Measurements from ENCODE around the gene VENTX. TPM values are rescaled to one million over a fixed set of nuclear protein-coding genes. Genes with fewer than 3 reads are reported as not detected.
A peak's percentile ranks its signal among the peaks of the same experiment; 100 is the strongest.

Gene VENTX
- total and polyA plus RNA-seq, 10 of the 15 experiments (the other 5 are each of a cell fraction or from before 2014, with no cell fraction given): 0.05 TPM; not detected in 9

DNA sequence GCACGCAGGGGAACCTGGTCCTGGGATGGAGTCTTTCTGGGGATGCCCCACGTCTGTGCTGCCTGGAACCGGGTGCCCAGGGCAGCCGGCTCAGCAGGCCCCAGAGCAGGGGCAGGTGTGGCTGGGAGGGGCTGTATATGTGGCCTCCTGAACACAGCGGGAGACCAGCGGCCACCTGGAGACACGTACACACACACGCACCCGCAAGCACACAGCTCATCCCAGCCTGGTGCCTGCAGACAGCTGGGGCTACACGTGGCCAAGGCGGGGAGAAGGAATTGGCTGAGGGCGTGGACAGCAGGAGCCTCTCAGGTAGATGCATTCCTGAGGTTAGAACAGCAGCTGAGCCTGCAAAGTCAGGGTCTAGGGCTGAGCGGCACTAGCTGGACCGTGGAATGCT lies 25.0 kb downstream of the VENTX start:
- no peak for TF ChIP-seq BCL11A (IDR thresholded peaks at IDR 0.05; ENCODE audit: low read depth, low read length)
- TF ChIP-seq ZBED1 (IDR thresholded peaks at IDR 0.05; ENCODE audit: borderline replicate concordance): no peak
- TF ChIP-seq WRNIP1 (IDR thresholded peaks at IDR 0.05; ENCODE audit: borderline replicate concordance, low read depth, low read length): no peak
- no peak for ATAC-seq
- POLR2A ChIA-PET: interaction anchor here (1.4 kb wide), 1 partner anchor 15 kb away, joined by 4 read pairs; no protein-coding TSS in a partner anchor
- intact Hi-C loops (cut with micrococcal nuclease; ENCODE audit: unreplicated experiment) (no loop called here), in situ Hi-C loops (cut with MboI) (no loop called here)
- Histone ChIP-seq H3K79me2 (ENCODE audit: control insufficient read depth, insufficient read depth, low read length) (no peaks in the 10 kb centered on the region), H3K4me3 (no peak overlapping the region), H3K27me3 (replicated peaks in 1 of 2; ENCODE audit: control insufficient read depth in 2 of 2, insufficient read depth in 2 of 2, low read length in 1 of 2) (no peaks in the 10 kb centered on the region), H3K27ac (ENCODE audit: control insufficient read depth, insufficient read depth) (no peak overlapping the region), H2AFZ (ENCODE audit: control insufficient read depth, low read depth, low read length) (no peak overlapping the region), H3K36me3 (ENCODE audit: control insufficient read depth in 2 of 2, insufficient read depth in 2 of 2, low read length in 1 of 2) (peaks cover 3 to 4% of the 10 kb centered on the region in 2 experiments; a peak in 3 of 4 replicates), H4K20me1 (ENCODE audit: control insufficient read depth, insufficient read depth) (no peaks in the 10 kb centered on the region), H3K9me3 (replicated peaks; ENCODE audit: control insufficient read depth, insufficient read depth, low read length) (no peaks in the 10 kb centered on the region), H3K4me2 (ENCODE audit: control insufficient read depth, insufficient read depth) (no peak overlapping the region), H3K9ac (ENCODE audit: control insufficient read depth, insufficient read depth, low read length) (no peak overlapping the region), H3K4me1 (ENCODE audit: control insufficient read depth, insufficient read depth, low read length) (peaks cover 23% of the 10 kb centered on the region)
- RAD21 ChIA-PET (ENCODE audit: unreplicated experiment): no interaction called here
- TSS peak; percentile 66 for BruUV-seq (replicated peaks)
- DNase-seq (ENCODE audit: low read depth, low spot score): no peak
- no peak for FAIRE-seq
- SMC1A ChIA-PET (ENCODE audit: uncharacterized antibody, unreplicated experiment): interaction anchor here (1.4 kb wide), 1 partner anchor 12 kb away, joined by 5 read pairs; no protein-coding TSS in a partner anchor
- WGBS (ENCODE audit: insufficient coverage, insufficient replicate concordance, low lambda C conversion rate, missing lambda C conversion rate): 92% methylated on average over 14 of the region's 14 CpGs
- CTCF ChIA-PET: interaction anchor here (1.2 kb wide), 1 partner anchor 16 kb away, joined by 3 read pairs; no protein-coding TSS in a partner anchor

GRCh38 chr10:133263674-133264073 lies 26.0 kb downstream of the VENTX start:
- Histone ChIP-seq H3K4me2 (ENCODE audit: control insufficient read depth, insufficient read depth) (no peak overlapping the region), H3K27me3 (replicated peaks in 1 of 2; ENCODE audit: control insufficient read depth in 2 of 2, insufficient read depth in 2 of 2, low read length in 1 of 2) (no peaks in the 10 kb centered on the region), H3K9ac (ENCODE audit: control insufficient read depth, insufficient read depth, low read length) (no peak overlapping the region), H3K4me3 (no peak overlapping the region), H3K27ac (ENCODE audit: control insufficient read depth, insufficient read depth) (no peak overlapping the region), H3K79me2 (ENCODE audit: control insufficient read depth, insufficient read depth, low read length) (no peaks in the 10 kb centered on the region), H4K20me1 (ENCODE audit: control insufficient read depth, insufficient read depth) (no peaks in the 10 kb centered on the region), H3K9me3 (replicated peaks; ENCODE audit: control insufficient read depth, insufficient read depth, low read length) (no peaks in the 10 kb centered on the region), H3K36me3 (ENCODE audit: control insufficient read depth in 2 of 2, insufficient read depth in 2 of 2, low read length in 1 of 2) (peaks cover 4 to 6% of the 10 kb centered on the region in 2 experiments; a peak in 3 of 4 replicates), H3K4me1 (ENCODE audit: control insufficient read depth, insufficient read depth, low read length) (peaks cover 13% of the 10 kb centered on the region), H2AFZ (ENCODE audit: control insufficient read depth, low read depth, low read length) (no peak overlapping the region)
- no peak for ATAC-seq
- no TSS peak for BruUV-seq (replicated peaks)
- 76% methylated on average over 9 of the region's 10 CpGs for WGBS (ENCODE audit: insufficient coverage, insufficient replicate concordance, low lambda C conversion rate, missing lambda C conversion rate)
- ChIA-PET RAD21 (ENCODE audit: unreplicated experiment) (no interaction called here), POLR2A (no interaction called here), SMC1A (ENCODE audit: uncharacterized antibody, unreplicated experiment) (interaction anchor here (1.0 kb wide), 1 partner anchor 44 kb away, joined by 4 read pairs; no protein-coding TSS in a partner anchor), CTCF (interaction anchor here (1.6 kb wide), 1 partner anchor 11 kb away, joined by 8 read pairs; no protein-coding TSS in a partner anchor)
- intact Hi-C loops (cut with micrococcal nuclease; ENCODE audit: unreplicated experiment) (no loop called here), in situ Hi-C loops (cut with MboI) (no loop called here)
- TF ChIP-seq ETV6 (conservative IDR thresholded peaks at IDR 0.05 in 1 of 2, IDR thresholded peaks at IDR 0.05 in 1 of 2; ENCODE audit: borderline replicate concordance in 1 of 2, low read depth in 1 of 2) (no peak), HCFC1 (IDR thresholded peaks at IDR 0.05; ENCODE audit: low read length) (no peak), BACH1 (IDR thresholded peaks at IDR 0.05; ENCODE audit: borderline replicate concordance) (no peak), IRF5 (IDR thresholded peaks at IDR 0.05; ENCODE audit: borderline replicate concordance) (no peak), FOXM1 (IDR thresholded peaks at IDR 0.05; ENCODE audit: low read depth, low read length) (no peak)
- TF ChIP-seq, protein P1, sequence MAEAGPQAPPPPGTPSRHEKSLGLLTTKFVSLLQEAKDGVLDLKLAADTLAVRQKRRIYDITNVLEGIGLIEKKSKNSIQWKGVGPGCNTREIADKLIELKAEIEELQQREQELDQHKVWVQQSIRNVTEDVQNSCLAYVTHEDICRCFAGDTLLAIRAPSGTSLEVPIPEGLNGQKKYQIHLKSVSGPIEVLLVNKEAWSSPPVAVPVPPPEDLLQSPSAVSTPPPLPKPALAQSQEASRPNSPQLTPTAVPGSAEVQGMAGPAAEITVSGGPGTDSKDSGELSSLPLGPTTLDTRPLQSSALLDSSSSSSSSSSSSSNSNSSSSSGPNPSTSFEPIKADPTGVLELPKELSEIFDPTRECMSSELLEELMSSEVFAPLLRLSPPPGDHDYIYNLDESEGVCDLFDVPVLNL (IDR thresholded peaks at IDR 0.05; ENCODE audit: low read depth, low read length): no peak
- DNase-seq (ENCODE audit: low read depth, low spot score): no peak
- FAIRE-seq: no peak
